GM15510 (cell line): ENCODE results near the gene ACTG1.

Experiments
- POLR2A ChIP-seq: IDR thresholded peaks from 3 replicates; pipeline ENCODE4 v1.6.1; 2011; ENCODE audit warnings: borderline replicate concordance; ENCODE audit not compliant: insufficient read length; ENCODE audit errors: extremely low read depth

The ACTG1 gene

DNA sequence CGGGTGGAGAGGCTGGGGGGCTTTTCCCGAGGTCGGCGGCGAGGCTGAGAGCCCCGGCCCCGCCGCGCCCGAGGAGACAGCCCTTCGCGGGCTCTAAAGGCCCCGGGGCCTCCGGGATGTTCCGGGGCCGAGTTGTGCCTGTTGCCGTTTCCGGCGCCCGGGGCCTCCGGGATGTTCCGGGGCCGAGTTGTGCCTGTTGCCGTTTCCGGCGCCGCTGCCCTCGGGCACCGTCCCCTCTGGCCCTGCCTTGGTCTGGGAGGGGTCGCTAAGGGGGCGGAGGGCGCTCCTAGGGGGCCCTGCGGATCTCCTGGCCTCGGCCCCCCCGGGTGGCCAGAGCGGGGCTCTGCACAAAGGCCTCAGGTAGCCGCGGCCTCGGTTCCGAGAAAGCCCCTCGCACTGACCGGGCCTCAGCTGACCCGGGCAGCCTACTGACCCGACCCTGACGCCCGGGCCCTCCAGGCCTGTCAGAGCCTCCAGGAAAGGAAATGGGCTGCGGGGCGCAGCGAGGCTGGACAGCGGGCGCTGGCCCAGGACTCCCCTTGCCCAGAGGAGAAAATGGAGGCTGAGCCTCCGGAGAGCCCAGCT, 24.2 kb downstream of the ACTG1 start:
- no peak for TF ChIP-seq POLR2A

DNA sequence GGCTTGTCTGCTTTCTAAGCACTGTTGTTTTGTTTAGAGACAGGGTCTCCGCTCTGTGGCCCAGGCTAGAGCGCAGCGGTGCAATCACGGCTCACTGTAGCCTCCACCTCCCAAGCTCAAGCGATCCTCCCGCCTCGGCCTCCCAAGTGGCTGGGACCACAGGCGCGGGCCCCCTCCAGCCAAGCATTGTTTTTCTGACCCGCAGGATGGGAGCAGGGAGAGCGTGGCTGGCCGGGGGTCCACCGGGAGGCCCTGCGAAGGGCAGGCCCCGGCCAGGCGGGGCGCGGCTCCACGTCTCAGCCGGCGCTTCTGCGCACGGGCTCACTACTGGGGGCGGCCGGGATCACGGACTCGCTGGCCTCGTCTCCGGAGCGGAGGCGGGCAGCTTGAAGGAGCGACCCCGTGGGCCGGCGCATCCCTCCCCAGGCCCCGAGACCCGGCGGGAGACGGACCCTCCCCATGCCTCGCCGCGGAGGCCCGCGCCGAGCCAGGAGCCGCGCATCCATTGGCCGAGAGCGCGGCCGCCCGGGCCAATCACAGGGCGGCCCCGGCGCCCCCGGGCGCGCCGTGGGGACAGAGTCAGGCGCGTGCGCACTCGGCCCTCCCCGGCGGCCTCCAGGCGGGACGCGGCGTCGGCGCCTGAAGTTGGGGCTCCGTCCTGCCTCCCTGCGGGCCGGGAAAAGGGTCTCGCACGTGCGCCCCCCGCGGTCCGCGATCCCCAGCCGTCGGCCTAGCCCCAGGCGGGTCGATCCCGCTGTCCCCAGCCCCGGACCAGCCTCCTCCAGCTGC, 24.9 kb downstream of the ACTG1 start:
- peak; percentile 61 for TF ChIP-seq POLR2A

DNA sequence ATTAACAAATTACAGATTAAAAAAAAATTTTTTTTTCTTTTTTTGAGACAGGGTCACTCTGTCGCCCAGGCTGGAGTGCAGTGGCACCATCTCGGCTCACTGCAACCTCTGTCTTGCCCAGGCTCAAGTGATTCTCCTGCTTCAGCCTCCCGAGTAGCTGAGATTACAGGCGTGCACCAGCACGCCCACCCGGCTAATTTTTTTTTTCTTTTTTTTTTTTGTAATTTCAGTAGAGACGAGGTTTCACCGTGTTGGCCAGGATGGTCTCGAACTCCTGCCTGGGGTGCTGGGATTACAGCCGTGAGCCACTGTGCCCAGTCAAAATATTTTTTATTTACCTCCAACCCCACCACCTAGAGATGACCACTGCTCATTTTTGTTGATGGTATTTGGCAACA, 25.5 kb downstream of the ACTG1 start:
- no peak for TF ChIP-seq POLR2A

DNA sequence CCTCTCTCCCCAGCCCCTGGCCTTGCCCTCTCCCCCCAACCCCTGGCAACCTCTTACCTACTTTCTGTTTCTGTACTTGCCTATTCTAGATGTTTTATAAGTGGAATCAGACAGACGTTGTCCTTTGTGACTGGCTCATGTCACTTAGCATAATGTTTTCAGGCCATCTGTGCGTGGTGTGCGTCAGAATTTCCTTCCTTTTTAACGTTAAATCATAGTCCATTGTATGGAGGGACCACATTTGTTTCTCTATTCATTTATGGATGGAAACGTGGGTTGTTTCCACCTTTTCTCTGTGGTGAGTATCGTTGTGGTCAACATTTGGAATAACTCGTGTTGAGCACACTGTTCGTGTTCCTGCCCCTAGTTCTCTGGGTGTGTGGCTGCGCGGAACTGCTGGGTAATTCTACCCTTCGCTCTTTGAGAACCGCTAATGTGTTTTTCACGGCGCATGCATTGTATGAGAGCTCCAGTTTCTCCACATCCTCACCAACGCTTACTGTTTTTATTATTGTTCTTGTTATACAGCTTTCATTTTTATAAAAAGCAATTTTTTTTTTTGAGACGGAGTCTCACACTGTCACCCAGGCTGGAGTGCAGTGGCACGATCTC, 26.3 kb downstream of the ACTG1 start:
- no peak for TF ChIP-seq POLR2A

DNA sequence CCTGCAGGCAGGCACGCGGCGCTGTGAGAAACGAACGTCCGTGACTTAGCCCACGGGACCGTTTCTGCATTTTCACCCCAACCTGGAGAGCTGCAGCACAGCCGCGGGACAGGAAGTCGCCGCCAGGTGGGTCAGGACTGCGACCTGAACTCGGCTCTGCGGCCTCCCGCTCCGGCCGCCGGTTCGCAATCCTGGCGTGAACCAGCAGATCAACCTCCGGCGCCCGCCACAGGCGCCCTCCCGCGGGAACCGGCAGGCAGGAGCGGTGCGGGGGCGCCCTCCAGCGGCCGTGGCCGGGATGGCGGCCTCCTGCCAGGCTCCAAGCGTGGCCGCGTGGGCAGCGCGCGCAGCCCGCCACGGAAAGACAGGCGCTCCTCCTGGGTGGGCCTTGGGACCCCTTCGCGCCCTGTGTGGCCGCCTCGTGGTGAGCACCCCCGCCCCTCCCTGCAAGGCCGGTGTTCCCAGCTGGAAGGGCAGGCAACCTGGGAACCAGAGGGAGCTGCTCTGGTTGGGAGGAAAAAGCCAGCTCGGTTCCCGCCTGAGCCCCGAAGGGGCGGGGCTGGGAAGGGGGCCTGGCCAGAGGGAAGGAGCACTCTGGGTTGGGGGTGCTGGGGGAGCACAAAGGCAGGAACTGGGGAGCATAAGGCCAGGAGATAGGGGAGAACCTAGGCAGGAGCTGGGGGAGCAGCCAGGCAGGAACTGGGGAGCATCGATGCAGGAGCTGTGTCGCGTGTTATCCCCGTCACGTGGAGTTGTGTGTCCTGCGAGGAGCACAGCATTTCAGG, 28.2 kb downstream of the ACTG1 start:
- TF ChIP-seq POLR2A, result no peak

DNA sequence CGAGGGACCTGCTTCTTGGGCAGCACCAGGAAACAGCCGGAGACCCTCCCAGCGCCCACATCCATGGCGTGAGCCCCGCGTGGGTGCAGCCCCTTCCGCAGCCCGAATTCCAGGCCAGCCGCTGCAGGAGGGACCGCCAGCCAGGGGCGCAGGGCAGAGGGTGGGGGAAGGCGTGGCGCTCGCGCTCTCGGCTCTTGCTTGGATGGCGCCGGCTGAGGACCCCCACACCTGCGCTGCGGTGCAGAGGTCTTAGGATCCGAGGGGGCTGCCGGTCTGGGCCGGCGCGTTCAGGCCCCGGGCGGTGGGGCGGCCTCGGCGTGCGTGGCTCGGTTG, 28.8 kb downstream of the ACTG1 start:
- no peak for TF ChIP-seq POLR2A

DNA sequence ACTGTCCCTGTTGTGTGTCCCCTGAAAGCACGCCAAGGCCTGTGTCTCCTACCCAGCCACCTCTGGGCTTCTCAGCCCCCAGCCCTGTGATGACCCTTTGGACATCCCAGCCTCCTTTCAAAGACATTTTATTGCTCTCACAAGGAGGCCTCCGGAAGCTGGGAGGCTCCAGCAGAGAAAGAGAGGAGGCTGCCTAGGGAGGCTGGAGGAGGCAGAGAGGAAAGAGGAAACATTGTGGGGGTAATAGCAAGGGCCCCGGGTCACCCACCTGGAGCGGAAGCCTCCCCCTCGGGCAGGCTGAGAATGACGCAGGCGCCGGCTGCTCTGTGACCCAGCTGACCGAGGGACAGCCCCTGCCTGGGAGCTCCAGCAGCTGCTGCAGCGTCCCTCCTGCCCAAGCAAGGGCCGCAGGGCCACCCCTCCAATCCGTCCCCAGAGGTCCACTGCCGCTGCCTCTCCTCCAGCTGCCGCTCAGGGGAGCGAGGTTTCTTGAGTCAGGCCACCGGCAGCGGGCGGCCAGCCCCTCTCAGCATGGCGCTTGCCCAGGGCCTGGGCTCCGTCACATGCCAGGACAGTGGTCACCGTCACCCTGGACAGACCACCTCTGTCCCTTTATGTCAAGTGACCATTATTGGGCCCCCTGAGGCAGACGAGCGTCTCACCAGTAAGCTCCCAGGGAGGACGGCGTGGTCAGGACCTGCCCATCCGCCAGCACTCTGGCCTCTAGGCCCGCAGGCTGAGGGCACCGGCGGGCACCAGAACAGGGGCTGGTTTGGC, 29.3 kb downstream of the ACTG1 start:
- no peak for TF ChIP-seq POLR2A

DNA sequence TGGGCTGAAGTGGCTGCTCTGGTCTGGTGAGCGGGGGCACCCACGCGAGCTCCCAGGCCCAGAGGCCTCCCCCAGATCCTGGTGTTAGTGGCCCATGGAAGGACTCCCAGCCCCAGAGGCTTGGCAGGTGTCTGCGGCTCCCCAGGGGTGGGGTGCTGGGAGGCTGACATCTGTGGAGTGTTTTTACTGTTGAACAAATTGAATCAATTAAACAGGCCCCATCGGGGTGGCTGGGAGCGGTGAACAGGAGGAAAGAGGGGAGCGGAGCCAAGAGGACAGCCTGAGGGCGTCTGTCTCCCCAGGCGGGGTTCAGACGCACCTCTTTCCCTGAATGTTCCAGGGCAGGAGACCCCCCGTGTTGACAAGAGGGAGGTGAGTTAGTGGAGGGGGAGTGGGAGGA, 29.9 kb downstream of the ACTG1 start:
- no peak for TF ChIP-seq POLR2A

DNA sequence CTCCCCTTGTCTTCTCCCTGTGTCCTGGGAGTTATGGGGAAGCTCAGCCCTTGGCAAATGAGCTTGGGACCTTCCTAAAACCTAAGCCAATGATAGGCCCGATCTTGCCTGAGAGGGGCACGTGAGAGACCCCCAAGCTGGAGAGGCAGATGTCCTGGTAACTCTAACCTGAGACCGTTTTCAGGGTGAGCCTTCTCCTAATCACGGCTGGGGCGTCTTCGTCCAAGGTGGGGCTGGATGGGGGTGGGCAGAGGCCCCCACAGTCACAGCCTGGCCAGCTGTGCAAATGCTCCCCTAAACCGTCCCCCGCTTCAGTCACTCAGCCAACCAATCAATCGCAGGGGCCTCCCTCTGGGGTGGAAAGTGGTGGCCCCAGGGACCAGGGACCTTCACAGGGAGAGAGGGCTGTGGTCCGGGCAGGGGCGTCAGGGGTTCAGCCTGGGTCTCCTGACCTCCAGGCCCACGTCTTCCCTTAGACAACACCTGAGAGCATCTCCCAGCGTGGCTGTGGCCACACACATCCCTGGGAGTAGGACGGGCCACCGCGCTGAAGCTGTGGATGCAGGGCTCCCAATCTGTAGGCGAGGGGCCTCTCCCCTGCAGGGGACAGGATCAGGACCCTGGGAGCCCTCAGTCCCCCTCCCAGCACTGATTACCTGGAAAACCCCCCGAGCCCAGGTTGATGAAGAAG, 30.6 kb downstream of the ACTG1 start:
- no peak for TF ChIP-seq POLR2A

DNA sequence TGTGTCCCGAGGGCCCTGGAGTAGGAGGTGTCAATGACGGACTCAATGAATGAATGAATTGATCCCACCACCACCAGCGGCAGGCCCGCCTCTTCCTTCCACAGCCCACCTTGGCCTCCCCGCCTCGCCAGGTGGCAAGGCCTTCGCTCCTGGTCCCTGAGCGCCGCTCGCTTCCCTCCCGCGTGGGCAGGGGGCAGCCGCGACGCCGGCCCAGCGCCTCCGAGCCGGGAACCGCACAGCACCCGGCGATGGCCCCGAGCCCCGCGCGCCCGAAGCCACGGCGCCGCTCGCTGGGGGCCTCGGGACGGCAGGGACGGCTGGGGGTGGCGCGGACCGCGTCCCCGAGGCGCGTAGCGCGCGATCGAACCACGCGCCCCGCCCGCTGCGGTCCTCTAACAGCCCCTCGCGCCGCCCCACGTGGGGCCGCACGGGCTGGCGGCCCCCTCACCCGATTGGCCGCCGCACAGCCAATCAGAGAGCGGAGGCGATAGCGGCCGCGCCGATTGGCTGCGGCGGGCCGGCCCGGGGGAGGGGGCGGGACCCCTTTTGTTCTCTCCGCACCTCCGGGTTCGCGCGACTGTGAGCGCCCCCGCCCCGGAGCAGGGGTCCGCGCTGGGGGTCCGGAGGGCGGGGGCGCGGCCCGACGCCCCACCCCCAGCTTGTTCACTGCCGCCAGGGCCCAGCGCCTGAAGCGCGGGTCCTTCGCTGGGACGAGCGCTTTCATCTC, 31.4 kb downstream of the ACTG1 start:
- TF ChIP-seq POLR2A, result no peak

DNA sequence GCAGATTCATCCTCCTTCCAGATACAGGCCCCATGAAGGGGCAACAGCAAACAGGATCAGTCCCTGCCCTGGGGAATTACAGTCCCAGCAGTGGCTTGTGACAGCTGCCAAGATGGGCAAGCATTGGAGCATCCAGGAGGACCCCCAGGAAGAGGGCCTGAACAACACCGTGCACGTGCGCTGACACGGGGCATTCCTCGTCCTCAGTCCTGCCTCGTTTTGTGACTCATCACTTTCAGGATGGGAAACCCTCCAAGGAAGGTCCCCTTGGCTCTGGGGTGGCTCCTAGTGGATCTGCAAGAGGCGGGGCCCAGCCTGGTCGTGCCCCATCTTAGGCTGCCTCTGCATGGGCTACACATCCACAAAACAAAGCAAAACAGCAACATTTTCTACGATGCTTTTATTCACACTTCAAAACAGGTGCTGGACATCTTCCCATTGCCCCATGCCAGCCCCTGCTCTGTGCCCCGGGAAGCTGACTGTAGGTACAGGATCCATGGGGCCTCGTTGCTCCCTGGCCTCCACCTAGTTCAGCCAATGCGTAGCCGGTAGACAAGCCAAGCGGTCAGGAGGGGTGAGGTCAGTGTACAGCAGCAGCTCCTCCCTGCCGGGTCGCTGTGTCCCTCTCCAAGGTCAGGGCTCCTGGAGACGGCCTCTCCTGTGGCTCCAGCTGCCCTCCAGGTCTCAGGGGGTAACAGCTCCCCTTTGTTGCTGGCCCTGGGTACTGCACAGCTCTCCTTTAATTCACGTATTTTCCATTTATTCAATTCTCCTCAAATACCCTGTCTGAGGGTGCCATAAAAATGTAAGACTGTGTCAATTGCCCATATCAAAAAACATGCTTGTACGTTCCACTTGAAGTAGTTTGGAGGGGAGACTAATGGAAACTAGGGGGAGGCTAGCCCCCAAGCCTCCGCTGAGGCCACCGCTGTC, 32.2 kb downstream of the ACTG1 start:
- TF ChIP-seq POLR2A, result no peak

DNA sequence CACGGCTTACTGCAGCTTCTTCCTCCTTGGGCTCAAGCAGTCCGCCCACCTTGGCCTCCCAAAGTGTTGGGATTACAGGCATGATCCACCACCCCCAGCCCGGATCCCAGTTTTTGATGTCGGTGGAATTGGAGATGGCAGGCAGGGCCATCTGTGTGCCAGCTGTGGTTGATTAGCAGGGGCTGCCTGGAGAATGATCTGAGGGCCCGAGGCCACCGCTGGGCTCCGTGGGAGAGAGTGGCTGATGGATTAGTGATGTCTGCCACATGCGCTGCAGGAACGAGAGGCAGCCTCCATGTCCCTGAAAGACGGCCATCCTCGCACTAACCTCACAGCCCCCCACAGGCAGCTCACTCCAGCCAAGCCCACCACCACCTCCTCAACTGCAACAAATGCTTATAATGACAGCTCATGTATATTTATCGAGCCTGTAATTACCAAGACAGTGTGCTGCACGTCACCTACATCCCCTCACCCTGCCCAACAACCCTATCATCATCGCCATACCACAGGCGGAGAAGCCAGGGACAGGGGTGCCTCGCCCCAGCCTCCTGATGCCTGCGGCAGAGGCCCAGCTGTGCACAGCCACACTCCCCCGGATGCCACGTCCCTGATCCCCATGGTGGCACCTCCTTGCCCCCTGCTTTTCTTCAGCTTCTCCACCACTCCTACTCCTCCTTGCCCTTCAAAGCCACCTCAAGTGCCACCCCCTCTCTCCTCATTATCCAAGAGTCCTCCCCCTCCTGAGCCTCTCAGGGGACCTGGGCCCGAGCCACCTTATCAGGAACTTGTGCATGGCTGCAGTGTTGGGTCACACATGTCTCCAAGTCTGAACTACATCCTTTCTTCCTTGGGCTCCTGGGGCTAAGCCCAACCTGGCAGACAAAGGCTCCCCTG, 33.2 kb downstream of the ACTG1 start:
- TF ChIP-seq POLR2A, result no peak

DNA sequence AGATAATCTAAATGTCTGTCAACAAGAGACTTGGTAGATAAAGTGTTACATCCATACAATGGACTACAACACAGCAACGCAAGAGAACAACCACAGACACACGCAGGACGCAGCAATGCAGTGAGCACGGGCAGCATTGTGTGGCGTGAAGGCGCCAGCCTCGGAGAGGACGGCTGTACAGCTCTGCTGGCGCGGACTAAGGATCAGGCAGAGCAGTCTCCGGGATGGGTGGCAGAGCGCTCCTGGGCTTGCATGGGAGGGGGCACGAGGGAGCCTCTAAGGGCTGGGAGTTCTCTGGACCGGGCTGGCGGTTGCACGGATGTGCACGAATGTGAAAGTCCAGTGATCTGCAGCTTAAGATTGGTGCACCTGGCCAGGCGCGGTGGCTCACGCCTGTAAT, 34.5 kb downstream of the ACTG1 start:
- no peak for TF ChIP-seq POLR2A
